Thoracic aorta (tissue), 2 donors: ENCODE results near the gene UBE2R2. TPM values are rescaled to one million over a fixed set of nuclear protein-coding genes. Genes with fewer than 3 reads are reported as not detected.

Experiments used
- ATAC-seq: fragments of 150-250 bp; one replicate; pipeline ENCODE4 v1.8.0; 2017; ENCODE audit warnings: low read depth; ENCODE audit not compliant: insufficient number of reproducible peaks, low FRiP score
- DNase-seq: peaks from one replicate; pipeline ENCODE4 v3.0.0-alpha.2; 2020; ENCODE audit warnings: low spot score
- H3K27ac ChIP-seq, 2 donors: fragments of 200-600 bp; sonication (generic); 1 replicate in 1 of 2; 2 replicates in 1 of 2; pipeline ENCODE4 v1.5.1; 2016; ENCODE audit warnings: mild to moderate bottlenecking in 2 of 2, moderate library complexity in 2 of 2
- H3K27me3 ChIP-seq: fragments of 200-600 bp; sonication (generic); replicated peaks from 2 replicates; pipeline ENCODE4 v1.6.0; 2016; ENCODE audit warnings: mild to moderate bottlenecking; ENCODE audit not compliant: insufficient read depth
- H3K36me3 ChIP-seq: fragments of 200-600 bp; sonication (generic); one replicate; pipeline ENCODE4 v1.5.1; 2016
- H3K4me1 ChIP-seq, 2 donors: fragments of 200-600 bp; sonication (generic); 1 replicate in 1 of 2; 2 replicates in 1 of 2; pipeline versions ENCODE4 v1.5.1 to v1.6.0; 2016; ENCODE audit warnings: low read depth in 2 of 2, mild to moderate bottlenecking in 1 of 2; ENCODE audit not compliant: control insufficient read depth in 1 of 2
- H3K4me3 ChIP-seq: fragments of 200-600 bp; sonication (generic); 2 replicates; pipeline ENCODE4 v1.5.1; 2016; ENCODE audit warnings: mild to moderate bottlenecking
- H3K9me3 ChIP-seq: fragments of 200-600 bp; sonication (generic); 2 replicates; pipeline ENCODE4 v1.5.1; 2016
- CTCF ChIP-seq: fragments of 200-600 bp; sonication (generic); IDR thresholded peaks from one replicate; pipeline ENCODE4 v1.5.1; 2019; ENCODE audit warnings: antibody characterized with exemption
- total RNA-seq, 2 donors: library from RNA; depleted of rRNA; stranded (reverse); fragments of >200 nt; gene quantifications; one replicate each; pipeline versions ENCODE4 v1.1.0 to v1.2.3, GENCODE V29; 2016

UBE2R2 gene
- total RNA-seq, 2 donors from 2014 or later = 21.3 to 32.5 TPM

- DNase-seq = no peak
- TF ChIP-seq CTCF = no peak
- Histone ChIP-seq H3K9me3 (no peaks in the 10 kb centered on the region), H3K27ac (no peak overlapping the region), H3K4me3 (no peak overlapping the region), H3K4me1 (peaks cover 11 to 16% of the 10 kb centered on the region in 2 donors), H3K36me3 (peaks cover 9% of the 10 kb centered on the region), H3K27me3 (no peaks in the 10 kb centered on the region)
- ATAC-seq = no peak
These were observed 126.4 kb downstream of the UBE2R2 start for GRCh38 chr9:33943389-33943788.

- Histone ChIP-seq H3K27me3 (no peaks in the 10 kb centered on the region), H3K4me3 (no peak overlapping the region), H3K4me1 (peaks cover 11 to 16% of the 10 kb centered on the region in 2 donors), H3K9me3 (no peaks in the 10 kb centered on the region), H3K36me3 (no peaks in the 10 kb centered on the region), H3K27ac (peak overlapping the region in 1 of 2 donors; percentile 25)
- ATAC-seq = peak; percentile 70
- TF ChIP-seq CTCF = no peak
- no peak for DNase-seq
These were observed 130.0 kb downstream of the UBE2R2 start for GRCh38 chr9:33946779-33947535.

- Histone ChIP-seq H3K4me1 (peaks cover 11 to 16% of the 10 kb centered on the region in 2 donors), H3K36me3 (peaks cover 2% of the 10 kb centered on the region), H3K4me3 (no peak overlapping the region), H3K27ac (no peak overlapping the region), H3K9me3 (no peaks in the 10 kb centered on the region), H3K27me3 (no peaks in the 10 kb centered on the region)
- ATAC-seq = no peak
- TF ChIP-seq CTCF = no peak
- no peak for DNase-seq
These were observed 133.4 kb downstream of the UBE2R2 start for GRCh38 chr9:33950371-33950770.

GRCh38 chr9:33952066-33952465 is 135.1 kb downstream of the UBE2R2 start:
- Histone ChIP-seq H3K27ac (no peak overlapping the region), H3K36me3 (peaks cover 6% of the 10 kb centered on the region), H3K9me3 (no peaks in the 10 kb centered on the region), H3K4me1 (peaks cover 3 to 6% of the 10 kb centered on the region in 2 donors), H3K4me3 (no peak overlapping the region), H3K27me3 (no peaks in the 10 kb centered on the region)
- TF ChIP-seq CTCF = no peak
- ATAC-seq = no peak
- no peak for DNase-seq

GRCh38 chr9:33956544-33956943 is 139.6 kb downstream of the UBE2R2 start:
- DNase-seq (no peak), ATAC-seq (no peak)
- no peaks in the 10 kb centered on the region for H3K9me3 ChIP-seq
- no peak for TF ChIP-seq CTCF
- no peaks in the 10 kb centered on the region for H3K27me3 ChIP-seq
- no peak overlapping the region for H3K27ac ChIP-seq
- H3K4me3 ChIP-seq = no peak overlapping the region
- H3K4me1 ChIP-seq = no peaks in the 10 kb centered on the region
- H3K36me3 ChIP-seq = peaks cover 8% of the 10 kb centered on the region
